NCI-H1694 treated with DMSO at 0.1 percent for 48 hours (cell line): ENCODE measurements around the gene ARHGEF1.
"Not testable (repeated sequence)": the region's sequence is repeated elsewhere in the genome, so short reads cannot be mapped to it uniquely, and the experiment has no call there.

Experiments used
- DNase-seq: peaks from one replicate; lab custom pipeline; 2025; lab: John Stamatoyannopoulos, UW

ARHGEF1 gene

DNA sequence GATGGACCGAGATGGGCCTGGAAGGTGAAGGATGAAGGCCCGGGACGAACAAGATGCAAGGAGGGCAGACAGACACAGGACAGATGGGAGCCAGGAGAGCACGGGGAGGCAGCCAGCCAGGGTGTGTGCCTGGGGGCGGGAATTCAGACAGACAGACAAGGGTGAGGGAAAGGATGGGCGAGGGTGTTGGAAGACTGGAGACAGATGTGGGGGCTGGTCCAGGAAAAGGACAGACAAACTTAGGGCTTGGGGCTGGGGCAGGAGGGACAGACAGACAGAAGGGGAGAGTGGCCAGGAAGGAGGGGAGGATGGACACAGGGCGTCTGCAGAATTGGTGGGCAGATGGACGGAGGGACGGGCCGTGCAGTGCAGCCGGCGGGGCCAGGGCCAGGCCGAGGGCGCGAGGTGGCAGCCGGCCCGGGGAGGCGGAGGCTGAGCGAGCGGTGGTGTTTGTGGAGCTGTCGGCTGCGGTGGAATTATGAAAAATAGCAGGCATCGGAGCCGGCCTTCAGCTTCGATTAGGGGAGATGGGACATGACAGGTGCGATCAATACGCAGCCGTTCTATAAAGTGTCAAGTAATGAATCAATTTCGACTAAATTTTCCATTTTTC, 49.8 kb downstream of the ARHGEF1 start:
- peak; percentile 18 for DNase-seq

DNA sequence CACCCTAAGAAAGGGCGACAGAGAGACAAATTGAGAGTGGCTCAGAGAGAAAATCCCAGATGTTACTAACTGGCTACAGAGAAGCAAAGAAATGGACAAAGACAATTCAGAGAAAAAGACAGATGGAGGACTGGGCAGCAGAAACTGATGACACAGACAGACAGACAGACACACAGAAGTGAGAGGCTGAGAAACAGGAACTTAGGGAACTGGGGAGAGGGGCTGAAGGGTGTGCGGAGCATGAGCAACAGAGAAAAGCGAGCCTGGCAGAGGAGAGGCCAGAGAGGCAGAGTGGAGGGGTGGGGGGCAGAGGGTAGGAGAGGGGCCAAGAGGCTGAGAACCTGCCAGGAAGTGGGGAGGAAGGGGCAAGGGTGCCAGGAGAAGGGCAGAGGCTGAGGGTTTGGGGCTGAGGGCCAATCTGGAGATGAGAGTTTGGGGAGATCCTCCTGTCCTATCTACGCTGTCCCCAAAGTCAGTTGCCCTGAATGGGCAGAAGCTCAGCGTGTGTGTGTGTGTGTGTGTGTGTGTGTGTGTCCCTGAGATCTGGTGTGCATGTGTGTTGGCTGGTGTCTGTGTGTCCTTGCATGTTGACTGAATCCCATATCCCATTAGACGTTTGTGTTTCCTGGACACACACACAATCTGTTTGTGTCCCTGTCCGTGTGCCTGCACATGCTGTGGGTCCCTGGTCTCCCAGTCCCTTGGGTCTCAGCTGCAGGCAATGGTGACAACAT, 50.9 kb downstream of the ARHGEF1 start:
- no peak for DNase-seq

DNA sequence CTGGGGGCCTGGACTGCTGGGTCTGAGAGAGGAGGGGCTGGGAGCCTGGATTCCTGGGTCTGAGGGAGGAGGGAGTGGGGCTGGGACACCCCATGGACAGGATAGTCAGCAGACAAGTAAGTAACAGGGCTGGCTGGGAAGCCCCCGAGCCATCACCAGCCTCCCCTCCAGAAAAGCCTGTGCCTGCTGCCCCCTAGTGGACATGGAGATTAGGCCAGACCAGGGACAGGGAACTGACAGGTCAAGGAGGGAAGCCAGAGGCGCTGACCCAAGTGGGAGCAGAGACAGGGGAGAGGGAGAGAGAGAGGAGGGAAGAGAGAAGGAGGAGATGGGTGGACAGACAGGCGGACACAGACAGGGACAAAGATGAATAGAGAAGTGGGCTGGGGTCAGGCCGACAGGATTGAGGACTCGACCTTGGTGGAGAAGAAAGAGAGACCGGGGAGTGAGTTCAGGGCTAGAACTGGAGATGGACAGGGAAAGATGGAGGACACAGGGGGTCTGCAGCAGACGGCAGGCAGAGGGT, 51.9 kb downstream of the ARHGEF1 start:
- peak; percentile 34 for DNase-seq

DNA sequence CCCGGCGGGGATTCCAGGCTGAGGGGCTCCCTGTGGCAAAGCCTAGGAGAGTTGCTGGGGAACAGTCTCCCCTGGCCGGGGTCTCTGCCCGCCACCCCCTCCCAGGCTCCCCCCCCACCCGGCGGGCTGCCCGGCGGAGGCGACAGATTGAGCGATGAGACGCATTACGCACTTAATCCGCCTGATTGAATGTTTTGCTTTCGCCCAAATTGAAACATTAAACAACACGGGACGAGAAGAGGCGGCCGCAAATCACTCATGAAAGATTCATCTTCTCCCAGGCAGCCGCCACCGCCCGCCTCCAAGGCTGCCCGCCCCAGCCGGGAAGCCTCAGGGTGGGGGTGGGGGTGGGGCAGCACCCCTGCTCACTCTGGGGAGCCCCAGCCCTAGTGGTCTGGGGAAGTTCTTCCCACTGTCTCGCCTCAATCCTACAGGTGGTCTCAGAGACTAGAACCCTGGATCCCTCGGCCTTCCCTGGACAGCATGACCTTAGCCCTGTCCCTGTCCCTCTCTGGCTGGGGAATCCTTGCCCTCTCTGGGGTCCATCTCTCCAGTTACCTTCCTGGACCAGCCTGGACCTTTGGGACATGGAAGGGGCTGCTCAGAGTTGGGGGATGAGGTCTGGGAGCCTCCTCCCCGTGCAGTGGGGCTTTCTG, 52.9 kb downstream of the ARHGEF1 start:
- DNase-seq: no peak

DNA sequence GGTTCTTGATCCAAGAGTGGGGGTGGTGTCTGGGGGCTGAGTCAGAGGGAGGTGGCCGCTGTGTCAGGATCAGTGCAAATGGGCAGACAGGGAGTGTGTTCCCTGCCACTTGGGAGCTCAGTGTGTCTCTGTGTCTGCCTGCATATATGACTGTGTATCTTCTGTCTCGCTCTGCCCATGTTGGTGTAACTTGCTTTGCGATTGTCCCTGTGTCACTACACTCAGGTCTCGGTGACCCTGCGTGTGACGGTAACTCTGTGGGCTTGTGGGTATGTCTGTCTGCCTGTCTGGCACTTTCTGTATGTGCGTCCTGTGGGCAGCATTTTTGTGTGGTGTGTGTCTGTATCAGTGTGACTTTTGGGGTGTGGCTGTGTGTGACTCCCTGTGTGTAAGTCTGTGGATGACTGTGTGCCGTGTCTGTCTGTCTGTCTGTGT, 53.4 kb downstream of the ARHGEF1 start:
- no peak for DNase-seq

DNA sequence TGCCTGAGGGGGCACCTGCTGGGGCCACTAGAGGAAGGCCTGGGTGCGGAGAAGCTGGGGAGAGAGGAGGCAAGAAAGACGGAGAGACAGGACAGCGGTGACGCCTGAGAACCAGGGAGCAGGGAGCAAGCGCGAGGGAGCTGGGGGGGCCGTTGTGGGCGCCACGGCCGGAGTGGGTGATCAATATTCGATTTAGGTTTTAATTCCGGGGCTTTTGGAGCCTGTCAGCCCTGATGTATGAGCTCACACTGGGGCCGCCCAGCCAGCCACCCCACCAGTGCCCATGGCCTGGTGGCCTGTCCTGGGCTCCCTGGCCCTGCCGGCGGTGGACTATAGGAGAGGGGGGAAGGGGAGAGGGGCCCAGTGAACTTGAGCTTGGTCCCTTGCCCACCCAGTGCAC, 54.0 kb downstream of the ARHGEF1 start:
- DNase-seq: no peak

DNA sequence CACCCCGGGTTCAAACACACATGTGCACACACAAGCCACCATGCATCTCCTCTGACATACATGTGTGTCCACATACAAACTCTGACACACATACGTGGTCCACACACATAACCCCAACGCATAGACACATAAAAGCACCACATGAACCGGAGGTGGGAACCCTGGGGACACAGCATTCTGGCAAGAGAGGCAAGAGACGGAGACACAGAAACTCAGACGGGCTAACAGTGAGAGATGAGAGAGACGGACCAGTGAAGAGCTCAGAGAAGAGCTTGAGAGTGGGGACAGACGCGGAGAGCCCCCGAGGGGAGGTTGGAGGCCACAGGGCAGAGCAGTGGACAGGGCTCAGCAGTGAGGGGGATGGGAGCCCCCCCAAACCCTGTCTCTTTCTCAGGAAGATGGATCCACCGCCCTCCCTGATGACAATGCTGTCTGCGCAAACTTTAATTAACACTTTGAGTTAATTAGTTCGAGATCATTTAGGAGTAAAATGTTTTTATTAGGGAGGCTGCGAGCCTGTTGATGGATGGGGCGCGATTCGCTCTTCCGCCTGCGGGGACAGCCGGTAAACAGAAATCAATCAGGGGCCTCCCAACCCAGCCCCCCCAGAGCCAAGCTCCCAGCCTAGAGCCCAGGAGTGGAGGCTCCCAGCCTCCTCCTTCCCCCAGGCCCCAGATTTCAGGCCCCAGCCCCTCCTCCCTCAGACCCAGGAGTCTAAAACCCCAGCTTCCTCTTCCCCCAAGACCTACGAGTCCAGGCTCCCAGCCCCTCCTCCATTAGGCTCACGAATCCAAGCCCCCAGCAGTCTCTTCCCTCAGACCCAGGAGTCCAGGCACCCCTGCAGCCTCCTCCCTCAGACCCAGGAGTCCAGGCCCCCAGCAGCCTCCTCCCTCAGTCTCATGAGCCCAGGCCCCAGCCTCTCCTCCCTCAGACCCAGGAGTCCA, 54.8 kb downstream of the ARHGEF1 start:
- no peak for DNase-seq

DNA sequence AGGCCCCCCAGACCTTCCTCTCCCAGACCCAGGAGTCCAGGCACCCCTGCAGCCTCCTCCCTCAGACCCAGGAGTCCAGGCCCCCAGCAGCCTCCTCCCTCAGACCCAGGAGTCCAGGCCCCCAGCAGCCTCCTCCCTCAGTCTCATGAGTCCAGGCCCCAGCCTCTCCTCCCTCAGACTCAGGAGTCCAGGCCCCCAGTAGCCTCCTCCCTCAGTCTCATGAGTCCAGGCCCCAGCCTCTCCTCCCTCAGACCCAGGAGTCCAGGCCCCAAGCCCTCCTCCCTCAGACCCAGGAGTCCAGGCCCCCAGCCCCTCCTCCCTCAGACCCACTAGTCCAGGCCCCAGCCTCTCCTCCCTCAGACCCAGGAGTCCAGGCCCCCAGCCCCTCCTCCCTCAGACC, 56.2 kb downstream of the ARHGEF1 start:
- not testable (repeated sequence) for DNase-seq

DNA sequence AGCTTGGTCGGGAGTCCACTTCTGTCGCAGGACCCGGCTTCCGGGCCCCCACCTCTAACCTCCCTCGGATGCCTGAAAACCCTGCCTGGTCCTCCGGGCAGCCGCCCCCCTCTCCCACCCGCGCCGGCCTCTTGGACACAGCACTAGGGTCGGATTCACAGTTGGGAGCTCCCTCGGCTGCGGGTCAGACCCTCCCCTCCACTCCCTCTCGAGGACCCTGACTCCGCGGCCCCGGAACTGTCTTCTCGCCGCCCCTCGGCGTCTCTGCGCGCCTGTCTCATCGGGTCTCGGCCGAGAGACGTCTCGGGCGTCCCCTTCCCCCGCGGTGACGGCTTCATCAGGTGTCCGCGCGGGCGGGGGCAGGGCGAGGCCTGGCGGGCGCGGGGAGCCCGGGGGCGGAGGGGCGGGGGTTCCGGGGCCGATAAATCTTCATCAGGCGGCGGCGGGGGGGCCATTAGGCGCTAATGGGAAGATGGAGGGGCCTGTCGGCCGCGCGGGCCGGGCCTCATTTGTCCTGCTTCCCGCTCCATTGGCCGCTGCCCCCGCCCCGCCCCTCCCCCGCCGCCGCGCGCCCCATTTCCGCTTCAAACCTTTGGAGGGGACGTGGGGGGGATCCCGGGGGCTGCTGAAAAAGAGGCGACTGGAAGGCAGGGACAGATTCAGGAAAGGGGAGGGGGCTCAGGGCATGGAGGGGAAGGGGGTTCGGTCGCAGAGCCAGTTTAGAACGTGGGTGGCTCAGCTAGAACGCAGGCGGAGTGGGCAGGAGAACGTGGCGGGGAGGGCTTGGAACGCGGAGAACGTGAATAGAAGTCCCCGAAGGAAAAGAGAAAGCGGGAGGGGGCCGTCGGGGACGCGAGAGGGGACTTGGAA, 57.1 kb downstream of the ARHGEF1 start:
- DNase-seq: no peak

DNA sequence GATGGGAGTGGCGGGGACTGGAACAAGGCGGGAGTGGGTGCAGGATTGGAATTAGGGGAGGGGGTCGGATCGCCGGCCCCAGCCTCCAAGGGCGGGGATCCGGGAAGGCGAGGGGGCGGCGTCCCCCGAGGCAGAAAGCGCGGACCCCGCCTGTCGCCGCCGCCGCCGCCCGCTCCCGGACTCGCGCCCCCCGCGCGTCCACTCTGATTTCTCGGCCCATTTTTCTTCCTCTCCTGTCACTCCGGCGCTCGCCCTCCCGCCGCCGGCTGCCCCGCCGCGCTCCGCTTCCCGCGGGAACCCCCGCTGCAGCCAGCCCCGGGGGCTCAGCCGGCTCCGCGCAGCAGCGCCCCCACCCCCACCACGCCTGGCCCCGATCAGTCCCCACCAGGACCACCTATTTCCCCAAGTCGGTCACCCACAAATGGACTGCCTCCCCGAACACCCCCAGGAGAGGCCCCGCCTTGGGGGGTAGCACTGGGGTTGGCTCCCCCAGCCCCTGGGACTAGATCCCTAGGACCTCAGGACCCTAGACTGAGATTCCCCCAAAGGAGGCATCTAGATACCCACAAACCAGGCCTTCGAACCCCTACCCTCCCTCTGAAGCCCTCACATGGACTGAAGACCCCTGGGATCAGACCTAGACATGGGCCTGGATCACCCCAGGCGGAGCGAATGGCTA, 57.9 kb downstream of the ARHGEF1 start:
- no peak for DNase-seq

DNA sequence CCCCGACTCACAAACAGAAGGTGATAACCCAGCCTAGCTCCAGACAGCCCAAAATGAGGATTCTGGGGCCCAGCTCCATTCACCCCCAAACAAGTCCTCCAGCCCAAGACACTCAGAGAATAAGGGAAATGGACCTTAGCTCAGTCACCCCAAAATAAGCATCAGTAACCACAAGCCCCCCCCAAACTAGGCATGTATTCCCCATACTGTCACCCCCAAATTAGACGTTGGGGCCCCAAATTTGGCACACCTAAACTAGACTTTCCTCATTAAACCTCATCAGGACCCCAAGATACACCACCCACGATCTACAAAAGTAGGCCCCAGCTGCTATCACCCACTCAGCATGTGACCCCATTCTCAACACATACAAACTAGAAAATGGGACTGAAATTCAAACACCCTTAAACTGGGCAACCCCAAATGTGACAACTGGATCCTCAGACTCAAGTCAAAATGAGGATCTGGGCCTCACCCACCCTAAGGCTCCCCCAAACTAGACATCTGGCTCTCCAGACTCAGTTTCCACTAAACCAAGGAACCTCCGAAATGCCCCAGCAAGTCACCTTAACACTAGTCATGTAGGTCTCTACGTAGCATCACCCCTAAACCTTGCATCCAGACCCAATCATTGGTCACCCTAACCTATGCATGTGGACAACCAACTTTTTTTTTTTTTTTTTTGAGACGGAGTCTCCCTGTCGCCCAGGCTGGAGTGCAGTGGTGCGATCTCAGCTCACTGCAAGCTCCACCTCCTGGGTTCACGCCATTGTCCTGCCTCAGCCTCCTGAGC, 58.6 kb downstream of the ARHGEF1 start:
- DNase-seq: no peak

DNA sequence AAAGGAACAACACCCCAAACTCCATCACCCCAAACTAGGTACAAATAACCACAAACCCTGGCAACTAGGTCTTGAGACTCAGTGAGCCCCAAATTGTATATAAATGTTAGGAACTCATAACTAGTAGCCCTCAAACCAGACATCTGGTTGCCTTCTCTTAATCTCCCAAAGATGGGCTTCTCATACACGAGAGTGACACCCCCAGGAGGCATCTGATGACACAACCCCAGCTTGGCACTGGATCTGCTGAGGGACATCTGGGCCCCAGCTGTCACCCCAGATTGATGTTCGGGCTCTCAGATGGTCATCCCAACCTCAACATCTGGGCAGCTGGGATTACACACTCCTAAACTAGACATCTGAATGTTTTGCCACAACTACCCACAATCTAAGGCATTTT, 61.4 kb downstream of the ARHGEF1 start:
- DNase-seq: no peak

DNA sequence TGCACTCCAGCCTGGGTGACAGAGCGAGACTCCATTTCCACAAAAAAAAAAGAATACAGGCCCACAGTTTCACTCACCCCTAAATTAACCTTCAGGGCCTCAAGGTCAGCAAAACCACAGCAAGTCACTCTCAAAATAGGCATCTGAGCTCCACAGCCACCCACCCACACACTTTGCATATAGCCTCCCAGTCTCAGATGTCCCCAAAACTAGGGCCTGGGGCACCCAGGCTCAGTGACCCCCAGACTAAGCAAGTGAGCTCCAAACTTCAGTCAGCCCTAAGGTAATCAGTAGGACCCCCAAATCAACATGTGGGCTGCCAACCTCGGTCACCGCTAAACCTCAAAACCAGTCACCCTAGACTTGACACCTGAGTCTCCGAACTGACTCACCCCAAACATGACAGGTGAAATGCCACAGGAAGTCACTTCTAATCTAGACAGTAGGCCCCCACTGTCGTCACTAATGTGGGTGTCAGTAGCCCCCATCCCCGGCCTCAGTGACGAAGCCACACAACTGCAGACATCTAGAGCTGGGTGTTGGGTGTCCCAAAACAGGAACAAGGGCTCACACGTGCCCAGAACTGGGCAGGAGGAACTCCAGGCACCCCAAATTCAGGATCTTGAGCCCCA, 62.3 kb downstream of the ARHGEF1 start:
- DNase-seq: no peak

DNA sequence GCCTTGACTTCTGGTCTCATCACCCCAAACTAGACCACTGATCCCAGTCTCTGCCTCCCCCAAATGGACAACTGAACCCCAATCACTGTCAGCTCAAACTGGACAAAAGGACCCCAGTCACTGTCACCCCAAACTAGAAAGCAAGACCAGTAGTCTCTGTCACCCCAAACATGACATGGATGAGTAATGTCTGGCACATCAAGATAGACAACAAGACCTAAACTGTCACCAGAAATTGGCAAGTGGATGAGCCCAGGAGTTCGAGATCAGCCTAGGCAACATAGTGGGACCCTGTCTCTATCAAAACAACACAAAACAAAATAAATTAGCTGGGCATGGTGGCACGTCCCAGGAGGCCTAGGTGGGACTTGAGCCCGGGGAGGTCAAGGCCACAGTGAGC, 64.1 kb downstream of the ARHGEF1 start:
- DNase-seq: no peak

DNA sequence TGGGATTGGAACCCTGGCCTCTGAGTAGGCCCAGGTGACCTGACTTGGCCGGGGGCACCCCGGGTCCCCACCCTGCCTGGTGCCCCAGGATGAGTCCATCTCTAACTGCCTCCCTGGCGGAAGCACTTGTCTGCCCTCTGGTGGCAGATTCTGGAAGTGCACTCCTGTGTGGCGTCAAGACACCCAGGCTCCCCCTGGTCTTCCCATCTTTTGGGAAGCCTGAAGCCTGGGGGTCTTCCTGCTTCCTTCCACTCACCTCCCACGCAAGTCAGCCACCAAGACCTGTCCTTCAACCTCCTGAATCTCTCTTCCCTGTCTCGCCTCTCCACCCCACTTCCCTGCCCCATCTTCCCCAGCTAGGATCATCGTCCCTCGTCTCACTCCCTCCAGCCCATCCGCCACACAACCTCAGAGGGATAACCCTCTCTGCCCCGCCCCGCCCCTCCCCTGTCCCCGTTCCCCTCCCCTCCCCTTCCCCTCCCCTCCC, 68.7 kb downstream of the ARHGEF1 start:
- DNase-seq: peak; percentile 70

DNA sequence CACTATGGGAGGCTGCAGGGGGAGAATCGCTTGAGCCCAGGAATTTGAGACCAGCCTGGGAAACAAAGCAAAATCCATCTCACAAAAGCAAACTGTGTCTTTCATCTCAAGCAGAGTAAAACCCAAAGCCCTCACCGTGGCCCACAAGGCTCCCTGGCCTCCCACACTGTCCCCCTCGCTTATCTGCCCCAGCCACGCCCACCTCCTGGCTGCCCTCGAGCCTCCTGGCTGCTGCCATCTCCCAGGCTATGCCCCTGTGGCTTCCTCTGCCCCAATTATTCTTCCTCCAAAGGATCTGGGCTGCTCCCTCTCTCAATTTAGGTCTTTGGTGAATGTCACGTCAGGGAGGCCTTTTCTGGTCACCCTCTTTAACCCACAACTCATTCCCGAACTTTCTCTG, 72.5 kb downstream of the ARHGEF1 start:
- no peak for DNase-seq

DNA sequence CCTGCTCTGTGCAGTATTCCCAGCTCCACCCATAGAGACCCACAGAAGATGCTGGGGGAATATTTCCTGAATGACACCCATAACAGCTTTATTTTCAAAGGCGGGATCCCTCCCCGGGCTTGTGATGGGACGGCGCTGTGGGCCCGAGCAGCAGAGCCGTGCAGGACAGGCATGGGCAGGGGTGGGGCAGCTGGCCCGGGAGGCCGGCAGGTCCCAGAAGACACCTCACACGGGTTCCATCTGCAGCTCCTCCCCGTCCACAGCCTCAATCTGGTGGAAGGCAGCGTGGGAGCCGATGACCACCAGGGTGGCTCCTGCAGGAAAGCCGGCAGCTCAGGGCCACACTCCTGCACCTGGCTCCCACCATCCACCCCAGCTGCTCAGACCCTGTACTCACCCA, 73.6 kb downstream of the ARHGEF1 start:
- no peak for DNase-seq
